CD8-positive, alpha-beta memory T cell (primary cell): Measurements from ENCODE around the gene MYO5C. TPM values are rescaled to one million over a fixed set of nuclear protein-coding genes. Genes with fewer than 3 reads are reported as not detected.
"Not testable (repeated sequence)": the region's sequence is repeated elsewhere in the genome, so short reads cannot be mapped to it uniquely, and the experiment has no call there.

ENCODE experiments used
- CTCF ChIA-PET: fragments of 350-600 bp; sonication (Branson Sonifier 250); formaldehyde crosslinking; loops from one replicate; lab custom pipeline; 2021; ENCODE audit warnings: antibody characterized with exemption; lab: Charles Lee
- POLR2A ChIA-PET: fragments of 350-600 bp; sonication (Branson Sonifier 250); formaldehyde crosslinking; loops from one replicate; lab custom pipeline; 2021; ENCODE audit warnings: antibody characterized with exemption; lab: Charles Lee
- DNase-seq, 5 donors: peaks; one replicate each; pipeline versions ENCODE4 v3.0.0 to v3.0.0-alpha.2; 2020 to 2022; ENCODE audit warnings: mixed read lengths in 1 of 5
- H3K27ac ChIP-seq: one replicate; pipeline ENCODE4 v1.7.0; 2013; ENCODE audit warnings: low read depth, mild to moderate bottlenecking, low read length, moderate library complexity
- H3K27me3 ChIP-seq: 2 replicates; pipeline ENCODE4 v1.7.0; 2013; ENCODE audit warnings: low read length, mild to moderate bottlenecking; ENCODE audit not compliant: insufficient read depth, poor library complexity, severe bottlenecking
- H3K36me3 ChIP-seq: 2 replicates; pipeline ENCODE4 v1.7.0; 2013; ENCODE audit warnings: mild to moderate bottlenecking, low read length, moderate library complexity; ENCODE audit not compliant: insufficient read depth
- H3K4me1 ChIP-seq: 2 replicates; pipeline ENCODE4 v1.7.0; 2013; ENCODE audit warnings: mild to moderate bottlenecking, low read length, moderate library complexity; ENCODE audit not compliant: insufficient read depth
- H3K4me3 ChIP-seq: 2 replicates; pipeline ENCODE4 v1.7.0; 2013; ENCODE audit warnings: mild to moderate bottlenecking, low read length
- H3K9me3 ChIP-seq: 2 replicates; pipeline ENCODE4 v1.7.0; 2013; ENCODE audit warnings: mild to moderate bottlenecking, low read length
- H3K27ac Mint-ChIP-seq, 8 donors: one replicate each; pipeline ENCODE4 v1.8.0; 2020 to 2021; ENCODE audit warnings: mixed read lengths in 8 of 8, mild to moderate bottlenecking in 6 of 8, inconsistent platforms in 3 of 8, moderate library complexity in 3 of 8
- H3K27me3 Mint-ChIP-seq, 2 donors: one replicate each; pipeline ENCODE4 v1.8.0; 2020 to 2021; ENCODE audit warnings: mixed read lengths in 2 of 2, mild to moderate bottlenecking in 1 of 2, moderate library complexity in 1 of 2
- H3K36me3 Mint-ChIP-seq, 3 donors: one replicate each; pipeline ENCODE4 v1.8.0; 2020 to 2021; ENCODE audit warnings: mixed read lengths in 3 of 3, inconsistent platforms in 1 of 3, mild to moderate bottlenecking in 1 of 3
- H3K4me1 Mint-ChIP-seq, 3 donors: one replicate each; pipeline ENCODE4 v1.8.0; 2020 to 2021; ENCODE audit warnings: mixed read lengths in 3 of 3, inconsistent platforms in 1 of 3, mild to moderate bottlenecking in 1 of 3
- H3K4me3 Mint-ChIP-seq, 7 donors: one replicate each; pipeline ENCODE4 v1.8.0; 2020 to 2021; ENCODE audit warnings: mixed read lengths in 7 of 7, mild to moderate bottlenecking in 6 of 7, moderate library complexity in 4 of 7, inconsistent platforms in 2 of 7
- H3K9me3 Mint-ChIP-seq, 5 donors: one replicate each; pipeline ENCODE4 v1.8.0; 2020 to 2022; ENCODE audit warnings: mixed read lengths in 5 of 5, mild to moderate bottlenecking in 3 of 5, moderate library complexity in 2 of 5, inconsistent platforms in 1 of 5
- polyA plus RNA-seq: library from polyadenylated mRNA; unstranded; fragments of 300-500 nt; fragmentation: Illumina TruSeq; gene quantifications from one replicate; pipeline ENCODE4 v1.2.3, GENCODE V29; 2021
- total RNA-seq, 2 experiments: library from RNA; stranded (reverse); gene quantifications; one replicate each; pipeline ENCODE4 v1.2.3, GENCODE V29; 2021

MYO5C gene
- total and polyA plus RNA-seq, 3 experiments from 2014 or later: 0.18 to 0.48 (median 0.33) TPM

GRCh38 chr15:52246686-52247431 lies 48.7 kb downstream of the MYO5C start:
- H3K4me3 Mint-ChIP-seq: no peak overlapping the region
- no peaks in the 10 kb centered on the region for H3K36me3 ChIP-seq
- H3K4me1 ChIP-seq: no peaks in the 10 kb centered on the region
- POLR2A ChIA-PET: no interaction called here
- peaks cover 0 to 7% of the 10 kb centered on the region in 2 donors for H3K27me3 Mint-ChIP-seq
- H3K27me3 ChIP-seq: no peaks in the 10 kb centered on the region
- peaks cover 0 to 2% (median 2%) of the 10 kb centered on the region in 3 donors for H3K4me1 Mint-ChIP-seq
- no peaks in the 10 kb centered on the region for H3K36me3 Mint-ChIP-seq
- DNase-seq: no peak
- H3K4me3 ChIP-seq: no peak overlapping the region
- CTCF ChIA-PET: interaction anchor here (1.0 to 4.0 kb wide), 2 partner anchors 10 to 19 kb away, joined by 3 to 19 read pairs; no protein-coding TSS in a partner anchor
- H3K9me3 ChIP-seq: no peaks in the 10 kb centered on the region
- H3K27ac Mint-ChIP-seq: peak overlapping the region in 1 of 8 donors; percentile 75
- no peak overlapping the region for H3K27ac ChIP-seq
- no peaks in the 10 kb centered on the region for H3K9me3 Mint-ChIP-seq

DNA sequence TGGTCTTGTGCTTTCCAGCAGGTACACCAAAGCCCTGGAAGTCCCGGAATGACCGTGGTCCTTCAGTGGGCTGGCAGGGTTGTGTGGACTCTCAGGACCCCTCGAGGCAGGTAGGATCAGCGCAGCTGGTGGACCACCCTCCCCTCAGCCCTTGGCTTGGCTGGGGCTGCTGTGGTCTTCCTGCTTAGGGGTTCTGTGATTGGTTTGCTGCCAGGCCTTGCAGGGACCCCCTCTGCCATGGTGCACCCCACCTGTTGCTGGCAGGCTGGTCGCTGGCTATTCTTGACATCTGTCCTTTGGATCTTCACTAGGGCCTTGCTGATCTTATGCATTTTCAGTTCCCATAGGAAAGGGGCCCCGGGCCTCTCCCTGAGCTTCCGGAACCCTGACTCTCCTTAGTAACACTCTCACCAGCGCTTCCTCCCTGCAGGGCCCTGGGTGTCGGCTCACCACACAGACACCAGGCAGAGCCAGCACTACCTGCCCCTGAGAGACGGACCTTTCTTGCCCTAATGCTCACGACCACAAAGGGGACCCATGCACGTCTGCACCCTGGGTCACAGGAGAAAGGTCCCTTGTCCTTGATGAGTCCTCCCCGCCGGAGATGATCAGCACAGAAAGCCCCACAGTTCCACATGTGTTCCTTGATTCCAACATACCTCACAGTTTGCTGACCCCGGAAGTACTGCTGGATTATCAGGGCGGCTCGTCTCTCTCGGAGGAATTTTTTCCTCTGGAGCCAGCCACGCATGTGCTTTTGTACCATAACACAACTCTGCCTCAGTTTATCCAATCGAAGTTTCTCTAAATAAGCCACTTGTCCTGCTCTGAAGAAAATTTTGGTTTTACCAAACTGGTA lies 51.7 kb downstream of the MYO5C start:
- H3K27me3 ChIP-seq: no peaks in the 10 kb centered on the region
- Mint-ChIP-seq H3K27me3 (peaks cover 0 to 4% of the 10 kb centered on the region in 2 donors), H3K4me3 (no peak overlapping the region), H3K36me3 (no peaks in the 10 kb centered on the region), H3K9me3 (no peaks in the 10 kb centered on the region), H3K27ac (no peak overlapping the region), H3K4me1 (peaks cover 6 to 11% (median 9%) of the 10 kb centered on the region in 3 donors)
- ChIA-PET POLR2A (no interaction called here), CTCF (no interaction called here)
- DNase-seq: no peak
- no peaks in the 10 kb centered on the region for H3K36me3 ChIP-seq
- H3K27ac ChIP-seq: no peak overlapping the region
- H3K4me1 ChIP-seq: peaks cover 11% of the 10 kb centered on the region
- H3K9me3 ChIP-seq: no peaks in the 10 kb centered on the region
- no peak overlapping the region for H3K4me3 ChIP-seq

GRCh38 chr15:52243286-52243685 lies 52.3 kb downstream of the MYO5C start:
- Histone ChIP-seq H3K27me3 (no peaks in the 10 kb centered on the region), H3K27ac (no peak overlapping the region), H3K9me3 (no peaks in the 10 kb centered on the region), H3K36me3 (no peaks in the 10 kb centered on the region), H3K4me1 (peaks cover 11% of the 10 kb centered on the region), H3K4me3 (no peak overlapping the region)
- peaks cover 0 to 4% of the 10 kb centered on the region in 2 donors for H3K27me3 Mint-ChIP-seq
- no peak for DNase-seq
- H3K9me3 Mint-ChIP-seq: no peaks in the 10 kb centered on the region
- peak overlapping the region in 2 of 8 donors; percentile 0 to 74 for H3K27ac Mint-ChIP-seq
- H3K4me1 Mint-ChIP-seq: peaks cover 6 to 11% (median 9%) of the 10 kb centered on the region in 3 donors
- no peak overlapping the region for H3K4me3 Mint-ChIP-seq
- ChIA-PET POLR2A (no interaction called here), CTCF (no interaction called here)
- no peaks in the 10 kb centered on the region for H3K36me3 Mint-ChIP-seq

DNA sequence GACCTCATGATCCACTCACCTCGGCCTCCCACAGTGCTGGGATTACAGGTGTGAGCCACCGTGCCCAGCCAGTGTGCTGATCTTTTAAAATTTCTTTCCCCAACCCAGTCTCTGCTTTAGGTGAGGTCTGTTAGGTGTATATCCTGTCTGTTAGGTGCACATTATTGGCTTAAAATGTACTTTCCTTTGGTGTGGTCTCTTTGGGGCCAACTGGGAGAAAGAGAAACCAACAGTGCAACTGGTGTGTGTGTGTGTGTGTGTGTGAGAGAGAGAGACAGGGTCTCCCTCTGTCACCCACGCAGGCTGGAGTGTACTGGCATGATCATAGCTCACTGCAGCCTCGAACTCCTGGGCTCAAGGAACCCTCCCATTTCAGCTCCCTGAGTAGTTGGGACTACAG lies 54.1 kb downstream of the MYO5C start:
- Mint-ChIP-seq H3K4me1 (peaks cover 6 to 11% (median 9%) of the 10 kb centered on the region in 3 donors), H3K27ac (peak overlapping the region in 7 of 8 donors; percentile 23 to 83 (median 73)), H3K36me3 (no peaks in the 10 kb centered on the region), H3K4me3 (peak overlapping the region in 2 of 7 donors; percentile 44 to 58), H3K27me3 (peaks cover 0 to 4% of the 10 kb centered on the region in 2 donors), H3K9me3 (no peaks in the 10 kb centered on the region)
- CTCF ChIA-PET: no interaction called here
- Histone ChIP-seq H3K27me3 (no peaks in the 10 kb centered on the region), H3K4me1 (peaks cover 11% of the 10 kb centered on the region), H3K27ac (no peak overlapping the region), H3K4me3 (no peak overlapping the region), H3K9me3 (no peaks in the 10 kb centered on the region), H3K36me3 (no peaks in the 10 kb centered on the region)
- peak in 2 of 5 donors; percentile 34 to 41 for DNase-seq
- POLR2A ChIA-PET: no interaction called here

GRCh38 chr15:52240166-52240565 lies 55.4 kb downstream of the MYO5C start:
- Histone ChIP-seq H3K4me1 (peaks cover 18% of the 10 kb centered on the region), H3K4me3 (no peak overlapping the region), H3K27me3 (no peaks in the 10 kb centered on the region), H3K9me3 (no peaks in the 10 kb centered on the region), H3K36me3 (no peaks in the 10 kb centered on the region), H3K27ac (no peak overlapping the region)
- H3K27ac Mint-ChIP-seq: no peak overlapping the region
- H3K9me3 Mint-ChIP-seq: no peaks in the 10 kb centered on the region
- H3K4me1 Mint-ChIP-seq: peaks cover 7 to 16% (median 13%) of the 10 kb centered on the region in 3 donors
- no peak for DNase-seq
- POLR2A ChIA-PET: no interaction called here
- peaks cover 0 to 4% of the 10 kb centered on the region in 2 donors for H3K27me3 Mint-ChIP-seq
- H3K4me3 Mint-ChIP-seq: no peak overlapping the region
- peaks cover 0 to 1% (median 0%) of the 10 kb centered on the region in 3 donors for H3K36me3 Mint-ChIP-seq
- CTCF ChIA-PET: interaction anchor here (1.5 to 2.6 kb wide), 2 partner anchors 12 to 23 kb away, joined by 3 to 14 read pairs; no protein-coding TSS in a partner anchor

GRCh38 chr15:52238989-52239525 lies 56.5 kb downstream of the MYO5C start:
- not testable (repeated sequence) for H3K36me3 Mint-ChIP-seq
- peaks cover 12 to 23% (median 18%) of the 10 kb centered on the region in 3 donors for H3K4me1 Mint-ChIP-seq

DNA sequence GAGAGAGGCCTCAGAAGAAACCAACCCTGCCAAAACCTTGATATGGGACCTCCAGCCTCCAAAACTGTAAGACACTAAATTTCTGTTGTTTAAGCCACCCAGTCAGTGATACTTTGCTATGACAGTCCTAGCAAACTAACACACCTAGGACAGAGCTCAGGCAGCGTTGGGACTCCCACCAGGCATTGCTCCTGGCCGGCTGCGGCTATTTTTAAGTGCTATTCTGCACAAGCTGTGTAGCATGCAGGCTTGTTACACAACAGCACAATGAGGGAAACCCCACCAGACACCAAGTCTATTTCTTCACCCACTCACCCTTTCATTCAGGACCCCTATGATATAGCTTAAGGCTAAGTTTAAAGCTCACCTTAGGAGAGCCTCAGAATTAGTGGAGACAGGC lies 57.5 kb downstream of the MYO5C start:
- Histone ChIP-seq H3K27me3 (no peaks in the 10 kb centered on the region), H3K4me1 (peaks cover 38% of the 10 kb centered on the region), H3K27ac (no peak overlapping the region), H3K4me3 (no peak overlapping the region), H3K9me3 (no peaks in the 10 kb centered on the region), H3K36me3 (no peaks in the 10 kb centered on the region)
- H3K36me3 Mint-ChIP-seq: peaks cover 0 to 2% (median 0%) of the 10 kb centered on the region in 3 donors
- DNase-seq: no peak
- H3K4me1 Mint-ChIP-seq: peaks cover 10 to 23% (median 18%) of the 10 kb centered on the region in 3 donors
- H3K27ac Mint-ChIP-seq: peak overlapping the region in 1 of 8 donors; percentile 24
- no peaks in the 10 kb centered on the region for H3K9me3 Mint-ChIP-seq
- no peaks in the 10 kb centered on the region for H3K27me3 Mint-ChIP-seq
- POLR2A ChIA-PET: no interaction called here
- CTCF ChIA-PET: interaction anchor here (1.3 to 2.0 kb wide), 2 partner anchors 10 to 19 kb away, joined by 3 to 6 read pairs; no protein-coding TSS in a partner anchor
- no peak overlapping the region for H3K4me3 Mint-ChIP-seq

More at GRCh38 chr15:52238989-52239525, 56.5 kb downstream of the MYO5C start:
- H3K27me3 Mint-ChIP-seq, H3K4me3 Mint-ChIP-seq, H3K36me3 ChIP-seq, H3K27me3 ChIP-seq, H3K9me3 Mint-ChIP-seq, POLR2A ChIA-PET, H3K27ac Mint-ChIP-seq, DNase-seq, H3K4me3 ChIP-seq, H3K27ac ChIP-seq, H3K9me3 ChIP-seq: not testable (repeated sequence)
- peaks cover 29% of the 10 kb centered on the region for H3K4me1 ChIP-seq
- CTCF ChIA-PET: interaction anchor here (1.5 to 2.6 kb wide), 2 partner anchors 11 to 22 kb away, joined by 3 to 14 read pairs; no protein-coding TSS in a partner anchor
